ENCODE results near the gene EVA1C. TPM values are rescaled to one million over a fixed set of nuclear protein-coding genes. Genes with fewer than 3 reads are reported as not detected.
"Not testable (repeated sequence)": the region's sequence is repeated elsewhere in the genome, so short reads cannot be mapped to it uniquely, and the experiment has no call there.

The EVA1C gene
- total RNA-seq, 1 experiment from 2014 or later = not detected

DNA sequence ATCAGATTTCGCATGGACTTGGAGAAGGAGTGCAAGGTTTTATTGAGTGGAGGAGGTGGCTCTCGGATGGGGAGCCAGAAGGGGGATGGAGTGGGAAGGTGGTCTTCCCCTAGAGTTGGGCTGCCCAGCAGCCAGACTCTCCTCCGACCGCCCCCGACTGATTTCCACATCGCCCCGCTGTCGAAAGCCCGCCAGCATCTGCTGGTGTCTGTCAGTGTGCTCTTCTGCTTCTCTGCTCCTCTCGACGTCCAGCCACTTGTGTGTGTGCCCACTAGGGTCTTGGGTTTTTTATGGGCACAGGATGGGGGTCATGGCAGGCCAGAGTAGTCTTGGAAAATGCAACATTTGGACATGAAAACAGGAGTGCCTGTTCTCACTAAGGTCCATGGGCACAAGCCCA lies 40.1 kb downstream of the EVA1C start:
- no peaks in the 10 kb centered on the region for H3K4me1 ChIP-seq (ENCODE audit: low read length)
- H3K9ac ChIP-seq (ENCODE audit: low read length) = no peak overlapping the region
- H3K4me3 ChIP-seq (ENCODE audit: low read length) = no peak overlapping the region
- H3K79me2 ChIP-seq (ENCODE audit: low read length) = no peaks in the 10 kb centered on the region
- no peaks in the 10 kb centered on the region for H3K9me2 ChIP-seq (replicated peaks; ENCODE audit: insufficient read depth, low read length)
- no peaks in the 10 kb centered on the region for H3K36me3 ChIP-seq (ENCODE audit: insufficient read depth, low read length)
- H3K27ac ChIP-seq (ENCODE audit: low read length) = no peak overlapping the region
- H3K4me2 ChIP-seq (ENCODE audit: low read depth, low read length, poor library complexity, severe bottlenecking) = no peak overlapping the region
- no peak overlapping the region for H2AFZ ChIP-seq (ENCODE audit: low read length)
- no peaks in the 10 kb centered on the region for H3K9me3 ChIP-seq (ENCODE audit: low read length)
- H3K27me3 ChIP-seq (ENCODE audit: low read length) = no peaks in the 10 kb centered on the region
- H4K20me1 ChIP-seq (ENCODE audit: insufficient read depth, low read depth, low read length) = no peaks in the 10 kb centered on the region
- no peak for DNase-seq

DNA sequence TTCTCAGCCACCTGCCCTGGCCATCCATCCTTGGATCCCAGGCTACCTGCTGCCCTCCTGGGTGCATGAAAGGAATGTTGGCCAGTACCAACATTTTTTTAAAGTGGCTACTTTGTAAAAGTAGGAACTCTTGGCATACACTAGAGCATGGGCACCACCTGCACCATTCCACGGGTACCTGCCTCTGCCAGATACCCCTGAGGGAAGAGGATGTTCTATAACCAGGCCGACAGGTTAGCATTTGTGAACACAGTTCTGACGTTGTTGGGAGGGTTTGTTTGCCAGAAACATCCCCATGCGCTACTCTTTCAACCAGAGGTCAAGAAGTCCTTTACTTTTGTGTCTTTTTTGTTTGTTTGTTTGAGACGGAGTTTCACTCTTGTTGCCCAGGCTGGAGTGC lies 43.0 kb downstream of the EVA1C start:
- H3K79me2 ChIP-seq (ENCODE audit: low read length) = no peaks in the 10 kb centered on the region
- no peaks in the 10 kb centered on the region for H3K4me1 ChIP-seq (ENCODE audit: low read length)
- no peak overlapping the region for H3K27ac ChIP-seq (ENCODE audit: low read length)
- H3K36me3 ChIP-seq (ENCODE audit: insufficient read depth, low read length) = no peaks in the 10 kb centered on the region
- no peaks in the 10 kb centered on the region for H4K20me1 ChIP-seq (ENCODE audit: insufficient read depth, low read depth, low read length)
- no peak overlapping the region for H2AFZ ChIP-seq (ENCODE audit: low read length)
- H3K9ac ChIP-seq (ENCODE audit: low read length) = no peak overlapping the region
- H3K27me3 ChIP-seq (ENCODE audit: low read length) = no peaks in the 10 kb centered on the region
- no peaks in the 10 kb centered on the region for H3K9me2 ChIP-seq (replicated peaks; ENCODE audit: insufficient read depth, low read length)
- DNase-seq = no peak
- H3K4me3 ChIP-seq (ENCODE audit: low read length) = no peak overlapping the region
- H3K9me3 ChIP-seq (ENCODE audit: low read length) = no peaks in the 10 kb centered on the region
- H3K4me2 ChIP-seq (ENCODE audit: low read depth, low read length, poor library complexity, severe bottlenecking) = no peak overlapping the region

DNA sequence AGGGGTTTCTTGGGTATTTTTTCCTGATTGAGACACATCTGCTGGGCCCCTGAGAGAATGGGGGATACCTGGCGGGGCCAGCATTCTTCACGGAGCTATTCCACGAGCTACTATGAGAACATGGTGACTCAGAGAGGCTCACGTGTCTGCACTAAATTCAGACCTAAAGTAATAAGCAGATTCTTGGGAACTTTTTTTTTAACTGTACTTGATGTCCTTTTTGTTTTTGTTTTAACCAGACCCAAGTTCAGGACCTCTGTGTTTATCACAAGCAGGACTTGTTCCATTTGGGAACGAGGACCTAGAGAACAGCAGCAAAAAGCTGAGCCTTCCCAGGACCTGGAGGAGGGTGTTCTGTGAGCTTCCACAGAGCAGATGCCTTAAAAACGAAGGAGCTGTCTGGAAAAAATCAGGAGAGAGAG lies 44.0 kb downstream of the EVA1C start:
- Histone ChIP-seq H2AFZ (ENCODE audit: low read length) (no peak overlapping the region), H3K4me1 (ENCODE audit: low read length) (no peaks in the 10 kb centered on the region), H3K27ac (ENCODE audit: low read length) (no peak overlapping the region), H3K9me3 (ENCODE audit: low read length) (no peaks in the 10 kb centered on the region), H3K9ac (ENCODE audit: low read length) (no peak overlapping the region), H3K36me3 (ENCODE audit: insufficient read depth, low read length) (no peaks in the 10 kb centered on the region), H3K9me2 (replicated peaks; ENCODE audit: insufficient read depth, low read length) (no peaks in the 10 kb centered on the region), H3K4me3 (ENCODE audit: low read length) (no peak overlapping the region), H3K27me3 (ENCODE audit: low read length) (no peaks in the 10 kb centered on the region), H4K20me1 (ENCODE audit: insufficient read depth, low read depth, low read length) (no peaks in the 10 kb centered on the region), H3K4me2 (ENCODE audit: low read depth, low read length, poor library complexity, severe bottlenecking) (no peak overlapping the region), H3K79me2 (ENCODE audit: low read length) (no peaks in the 10 kb centered on the region)
- DNase-seq = no peak

DNA sequence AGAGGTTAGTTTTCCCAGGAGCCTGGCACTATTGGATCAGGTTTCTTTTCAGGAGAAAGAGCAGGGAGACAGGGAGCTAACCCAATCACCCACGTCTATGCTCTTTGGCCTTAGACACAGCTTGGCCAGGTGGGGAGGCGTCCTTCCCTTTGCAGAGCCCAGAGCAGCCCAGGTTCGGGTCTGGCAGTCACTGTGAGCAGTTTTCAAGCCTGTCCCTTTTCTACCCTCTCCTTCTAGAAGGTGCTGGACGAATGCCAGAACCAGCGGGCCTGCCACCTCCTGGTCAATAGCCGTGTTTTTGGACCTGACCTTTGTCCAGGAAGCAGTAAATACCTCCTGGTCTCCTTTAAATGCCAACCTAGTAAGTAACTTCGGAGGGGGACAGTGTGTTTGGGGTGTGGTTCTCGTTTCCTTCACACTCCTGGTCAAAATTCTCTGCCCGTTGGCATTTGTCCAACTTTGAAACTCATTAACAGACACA lies 44.9 kb downstream of the EVA1C start:
- Histone ChIP-seq H3K9me2 (replicated peaks; ENCODE audit: insufficient read depth, low read length) (no peaks in the 10 kb centered on the region), H3K79me2 (ENCODE audit: low read length) (no peaks in the 10 kb centered on the region), H4K20me1 (ENCODE audit: insufficient read depth, low read depth, low read length) (no peaks in the 10 kb centered on the region), H3K9ac (ENCODE audit: low read length) (no peak overlapping the region), H3K4me2 (ENCODE audit: low read depth, low read length, poor library complexity, severe bottlenecking) (no peak overlapping the region), H3K9me3 (ENCODE audit: low read length) (no peaks in the 10 kb centered on the region), H3K4me3 (ENCODE audit: low read length) (no peak overlapping the region), H2AFZ (ENCODE audit: low read length) (no peak overlapping the region), H3K27me3 (ENCODE audit: low read length) (no peaks in the 10 kb centered on the region), H3K27ac (ENCODE audit: low read length) (no peak overlapping the region), H3K36me3 (ENCODE audit: insufficient read depth, low read length) (no peaks in the 10 kb centered on the region), H3K4me1 (ENCODE audit: low read length) (no peaks in the 10 kb centered on the region)
- DNase-seq = no peak

DNA sequence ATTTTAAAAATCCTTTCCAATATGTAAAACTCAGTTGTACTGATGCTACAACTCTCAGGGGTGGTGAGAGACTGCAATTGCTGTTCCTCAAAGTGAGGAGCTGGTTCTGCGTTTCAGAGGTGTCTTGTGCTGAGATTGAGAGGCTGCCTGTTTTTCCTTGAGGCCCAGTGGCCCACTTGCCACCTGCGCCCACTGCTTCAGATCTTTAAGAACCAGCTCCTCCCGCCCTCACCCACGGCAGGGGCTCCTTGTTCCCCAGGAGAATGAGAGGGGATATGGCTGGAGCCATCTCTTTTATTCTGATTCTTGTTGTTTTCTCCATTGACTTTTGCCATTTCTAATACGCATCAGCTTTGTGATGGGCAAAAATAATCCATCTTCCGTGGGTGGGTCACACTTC lies 45.5 kb downstream of the EVA1C start:
- no peaks in the 10 kb centered on the region for H3K9me3 ChIP-seq (ENCODE audit: low read length)
- H3K27ac ChIP-seq (ENCODE audit: low read length) = no peak overlapping the region
- no peaks in the 10 kb centered on the region for H3K79me2 ChIP-seq (ENCODE audit: low read length)
- no peak for DNase-seq
- no peaks in the 10 kb centered on the region for H3K9me2 ChIP-seq (replicated peaks; ENCODE audit: insufficient read depth, low read length)
- H3K4me3 ChIP-seq (ENCODE audit: low read length) = no peak overlapping the region
- H3K4me2 ChIP-seq (ENCODE audit: low read depth, low read length, poor library complexity, severe bottlenecking) = no peak overlapping the region
- no peaks in the 10 kb centered on the region for H3K36me3 ChIP-seq (ENCODE audit: insufficient read depth, low read length)
- H3K27me3 ChIP-seq (ENCODE audit: low read length) = no peaks in the 10 kb centered on the region
- H3K4me1 ChIP-seq (ENCODE audit: low read length) = no peaks in the 10 kb centered on the region
- H2AFZ ChIP-seq (ENCODE audit: low read length) = no peak overlapping the region
- H4K20me1 ChIP-seq (ENCODE audit: insufficient read depth, low read depth, low read length) = no peaks in the 10 kb centered on the region
- H3K9ac ChIP-seq (ENCODE audit: low read length) = no peak overlapping the region

DNA sequence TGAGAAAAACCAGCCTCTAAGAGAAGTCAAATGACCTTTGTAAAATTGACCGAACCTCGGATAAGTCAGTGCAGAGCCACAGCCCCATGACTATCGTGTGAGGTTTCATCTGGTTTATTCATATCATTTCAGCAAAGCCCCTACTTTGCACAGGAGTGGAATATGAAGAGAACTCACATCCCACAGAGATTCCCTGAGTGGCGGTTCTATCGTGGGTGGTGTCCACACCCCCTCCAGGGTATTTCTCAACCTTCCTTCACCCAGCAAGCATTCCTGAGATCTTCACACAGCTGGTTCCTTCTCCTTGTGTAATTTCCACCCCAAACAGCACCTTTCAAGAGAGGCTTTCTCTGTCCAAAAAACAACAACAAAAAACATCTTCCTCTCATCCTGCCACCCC lies 47.5 kb downstream of the EVA1C start:
- Histone ChIP-seq H3K79me2 (ENCODE audit: low read length) (no peaks in the 10 kb centered on the region), H3K9ac (ENCODE audit: low read length) (no peak overlapping the region)

GRCh38 chr21:32461503-32461902 lies 49.0 kb downstream of the EVA1C start:
- Histone ChIP-seq H3K9me3 (ENCODE audit: low read length) (no peaks in the 10 kb centered on the region), H3K79me2 (ENCODE audit: low read length) (no peaks in the 10 kb centered on the region), H3K4me1 (ENCODE audit: low read length) (no peaks in the 10 kb centered on the region), H3K27me3 (ENCODE audit: low read length) (no peaks in the 10 kb centered on the region), H3K27ac (ENCODE audit: low read length) (no peak overlapping the region), H3K9me2 (replicated peaks; ENCODE audit: insufficient read depth, low read length) (no peaks in the 10 kb centered on the region), H3K4me2 (ENCODE audit: low read depth, low read length, poor library complexity, severe bottlenecking) (no peak overlapping the region), H3K4me3 (ENCODE audit: low read length) (no peak overlapping the region), H2AFZ (ENCODE audit: low read length) (no peak overlapping the region), H4K20me1 (ENCODE audit: insufficient read depth, low read depth, low read length) (no peaks in the 10 kb centered on the region), H3K36me3 (ENCODE audit: insufficient read depth, low read length) (no peaks in the 10 kb centered on the region), H3K9ac (ENCODE audit: low read length) (no peak overlapping the region)
- DNase-seq = no peak

More for the DNA sequence above, 47.5 kb downstream of the EVA1C start:
- H3K4me2 ChIP-seq (ENCODE audit: low read depth, low read length, poor library complexity, severe bottlenecking) = no peak overlapping the region
- H3K27ac ChIP-seq (ENCODE audit: low read length) = no peak overlapping the region
- no peak overlapping the region for H2AFZ ChIP-seq (ENCODE audit: low read length)
- no peaks in the 10 kb centered on the region for H4K20me1 ChIP-seq (ENCODE audit: insufficient read depth, low read depth, low read length)
- no peaks in the 10 kb centered on the region for H3K36me3 ChIP-seq (ENCODE audit: insufficient read depth, low read length)
- no peaks in the 10 kb centered on the region for H3K4me1 ChIP-seq (ENCODE audit: low read length)
- H3K4me3 ChIP-seq (ENCODE audit: low read length) = no peak overlapping the region
- H3K9me2 ChIP-seq (replicated peaks; ENCODE audit: insufficient read depth, low read length) = no peaks in the 10 kb centered on the region
- DNase-seq = no peak
- H3K27me3 ChIP-seq (ENCODE audit: low read length) = no peaks in the 10 kb centered on the region
- no peaks in the 10 kb centered on the region for H3K9me3 ChIP-seq (ENCODE audit: low read length)

DNA sequence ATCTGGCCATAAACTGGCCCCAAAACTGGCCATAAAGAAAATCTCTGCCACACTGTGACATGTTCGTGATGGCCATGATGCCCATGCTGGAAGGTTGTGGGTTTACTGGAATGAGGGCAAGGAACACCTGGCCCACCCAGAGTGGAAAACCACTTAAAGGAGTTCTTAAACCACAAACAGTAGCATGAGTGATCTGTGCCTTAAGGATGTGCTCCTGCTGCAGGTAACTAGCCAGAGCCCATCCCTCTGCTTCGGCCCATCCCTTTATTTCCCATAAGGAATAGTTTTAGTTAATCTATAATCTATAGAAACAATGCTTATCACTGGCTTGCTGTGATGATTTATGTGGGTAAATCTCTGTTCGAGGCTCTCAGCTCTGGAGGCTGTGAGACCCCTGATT lies 50.1 kb downstream of the EVA1C start:
- H2AFZ ChIP-seq (ENCODE audit: low read length); DNase-seq; H3K4me3 ChIP-seq (ENCODE audit: low read length); H3K9me2 ChIP-seq (replicated peaks; ENCODE audit: insufficient read depth, low read length); H3K9ac ChIP-seq (ENCODE audit: low read length); H3K27ac ChIP-seq (ENCODE audit: low read length); H4K20me1 ChIP-seq (ENCODE audit: insufficient read depth, low read depth, low read length); H3K4me2 ChIP-seq (ENCODE audit: low read depth, low read length, poor library complexity, severe bottlenecking); H3K36me3 ChIP-seq (ENCODE audit: insufficient read depth, low read length); H3K79me2 ChIP-seq (ENCODE audit: low read length); H3K4me1 ChIP-seq (ENCODE audit: low read length); H3K27me3 ChIP-seq (ENCODE audit: low read length); H3K9me3 ChIP-seq (ENCODE audit: low read length): not testable (repeated sequence)

DNA sequence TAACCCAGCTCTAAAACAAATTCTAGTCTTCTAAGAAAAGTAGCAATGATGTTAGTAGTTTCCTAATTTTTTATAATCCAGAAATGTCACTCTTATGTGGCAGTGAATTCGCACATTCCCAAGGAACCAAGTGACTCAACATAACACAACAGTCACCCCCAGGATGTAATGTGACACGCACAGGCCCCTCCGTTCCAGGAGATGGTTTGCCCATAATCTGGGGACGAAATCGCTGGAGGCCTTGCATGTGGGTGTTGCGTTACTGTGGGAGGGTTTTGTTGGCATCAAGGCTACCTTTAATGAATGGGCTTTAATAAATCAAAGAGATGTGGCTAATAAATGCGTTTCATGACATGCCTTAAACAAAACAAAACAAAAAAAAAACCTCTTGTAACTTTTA lies 50.9 kb downstream of the EVA1C start:
- no peak overlapping the region for H3K4me2 ChIP-seq (ENCODE audit: low read depth, low read length, poor library complexity, severe bottlenecking)
- H4K20me1 ChIP-seq (ENCODE audit: insufficient read depth, low read depth, low read length) = no peaks in the 10 kb centered on the region
- H3K9ac ChIP-seq (ENCODE audit: low read length) = no peak overlapping the region
- H3K27me3 ChIP-seq (ENCODE audit: low read length) = no peaks in the 10 kb centered on the region
- H3K36me3 ChIP-seq (ENCODE audit: insufficient read depth, low read length) = no peaks in the 10 kb centered on the region
- no peak overlapping the region for H2AFZ ChIP-seq (ENCODE audit: low read length)
- H3K9me2 ChIP-seq (replicated peaks; ENCODE audit: insufficient read depth, low read length) = no peaks in the 10 kb centered on the region
- no peaks in the 10 kb centered on the region for H3K79me2 ChIP-seq (ENCODE audit: low read length)
- H3K4me3 ChIP-seq (ENCODE audit: low read length) = no peak overlapping the region
- no peak for DNase-seq
- H3K27ac ChIP-seq (ENCODE audit: low read length) = no peak overlapping the region
- no peaks in the 10 kb centered on the region for H3K9me3 ChIP-seq (ENCODE audit: low read length)
- H3K4me1 ChIP-seq (ENCODE audit: low read length) = no peaks in the 10 kb centered on the region

Data from Karpas-422 (cell line).